ENCODE measurements around the gene NPY2R. TPM values are rescaled to one million over a fixed set of nuclear protein-coding genes. Genes with fewer than 3 reads are reported as not detected.

NPY2R gene
- total and polyA plus RNA-seq, 9 donors = 0.04 to 0.79 (median 0.12) TPM; not detected in 4

GRCh38 chr4:155173371-155173770, 35.1 kb upstream of the NPY2R start:
- H3K9me3 ChIP-seq = no peaks in the 10 kb centered on the region
- no peak overlapping the region for H3K27ac ChIP-seq
- H3K4me1 ChIP-seq (ENCODE audit: insufficient read depth) = no peaks in the 10 kb centered on the region
- H3K4me3 ChIP-seq = no peak overlapping the region
- intact Hi-C loops (cut with DNase I) = no loop called here
- H3K36me3 ChIP-seq = no peaks in the 10 kb centered on the region
- WGBS, 3 donors = 71 to 78% (median 71%) methylated on average over 4 of the region's 4 CpGs
- no peaks in the 10 kb centered on the region for H3K27me3 ChIP-seq
- TF ChIP-seq, protein P1, sequence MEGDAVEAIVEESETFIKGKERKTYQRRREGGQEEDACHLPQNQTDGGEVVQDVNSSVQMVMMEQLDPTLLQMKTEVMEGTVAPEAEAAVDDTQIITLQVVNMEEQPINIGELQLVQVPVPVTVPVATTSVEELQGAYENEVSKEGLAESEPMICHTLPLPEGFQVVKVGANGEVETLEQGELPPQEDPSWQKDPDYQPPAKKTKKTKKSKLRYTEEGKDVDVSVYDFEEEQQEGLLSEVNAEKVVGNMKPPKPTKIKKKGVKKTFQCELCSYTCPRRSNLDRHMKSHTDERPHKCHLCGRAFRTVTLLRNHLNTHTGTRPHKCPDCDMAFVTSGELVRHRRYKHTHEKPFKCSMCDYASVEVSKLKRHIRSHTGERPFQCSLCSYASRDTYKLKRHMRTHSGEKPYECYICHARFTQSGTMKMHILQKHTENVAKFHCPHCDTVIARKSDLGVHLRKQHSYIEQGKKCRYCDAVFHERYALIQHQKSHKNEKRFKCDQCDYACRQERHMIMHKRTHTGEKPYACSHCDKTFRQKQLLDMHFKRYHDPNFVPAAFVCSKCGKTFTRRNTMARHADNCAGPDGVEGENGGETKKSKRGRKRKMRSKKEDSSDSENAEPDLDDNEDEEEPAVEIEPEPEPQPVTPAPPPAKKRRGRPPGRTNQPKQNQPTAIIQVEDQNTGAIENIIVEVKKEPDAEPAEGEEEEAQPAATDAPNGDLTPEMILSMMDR (IDR thresholded peaks at IDR 0.05) = no peak
- TF ChIP-seq POLR2A (IDR thresholded peaks at IDR 0.05) (no peak), EP300 (IDR thresholded peaks at IDR 0.05) (no peak)
- no peak for DNase-seq

GRCh38 chr4:155174668-155175067, 33.8 kb upstream of the NPY2R start:
- no peaks in the 10 kb centered on the region for H3K4me1 ChIP-seq (ENCODE audit: insufficient read depth)
- no peaks in the 10 kb centered on the region for H3K27me3 ChIP-seq
- H3K36me3 ChIP-seq = no peaks in the 10 kb centered on the region
- TF ChIP-seq, protein P1 (IDR thresholded peaks at IDR 0.05) = no peak
- TF ChIP-seq EP300 (IDR thresholded peaks at IDR 0.05) (no peak), POLR2A (IDR thresholded peaks at IDR 0.05) (no peak)
- intact Hi-C loops (cut with DNase I) = no loop called here
- 91 to 96% (median 93%) methylated on average over 1 of the region's 1 CpG for WGBS, 3 donors
- no peak overlapping the region for H3K27ac ChIP-seq
- DNase-seq = no peak
- H3K4me3 ChIP-seq = no peak overlapping the region
- H3K9me3 ChIP-seq = no peaks in the 10 kb centered on the region

- no peak overlapping the region for H3K4me3 ChIP-seq
- no peaks in the 10 kb centered on the region for H3K36me3 ChIP-seq
- H3K9me3 ChIP-seq = no peaks in the 10 kb centered on the region
- no peak overlapping the region for H3K27ac ChIP-seq
- TF ChIP-seq POLR2A (IDR thresholded peaks at IDR 0.05) (no peak), EP300 (IDR thresholded peaks at IDR 0.05) (no peak)
- TF ChIP-seq, protein P1 (IDR thresholded peaks at IDR 0.05) = no peak
- intact Hi-C loops (cut with DNase I) = no loop called here
- WGBS, 3 donors = 20 to 39% (median 37%) methylated on average over 2 of the region's 2 CpGs
- no peak for DNase-seq
- no peaks in the 10 kb centered on the region for H3K27me3 ChIP-seq
- H3K4me1 ChIP-seq (ENCODE audit: insufficient read depth) = no peaks in the 10 kb centered on the region
Observed at GRCh38 chr4:155179216-155179615, 29.2 kb upstream of the NPY2R start.

- H3K4me3 ChIP-seq = no peak overlapping the region
- H3K36me3 ChIP-seq = no peaks in the 10 kb centered on the region
- 54 to 76% (median 74%) methylated on average over 2 of the region's 2 CpGs for WGBS, 3 donors
- no peak for DNase-seq
- no peak overlapping the region for H3K27ac ChIP-seq
- no peaks in the 10 kb centered on the region for H3K27me3 ChIP-seq
- intact Hi-C loops (cut with DNase I) = no loop called here
- H3K4me1 ChIP-seq (ENCODE audit: insufficient read depth) = no peaks in the 10 kb centered on the region
- H3K9me3 ChIP-seq = no peaks in the 10 kb centered on the region
- TF ChIP-seq, protein P1 (IDR thresholded peaks at IDR 0.05) = no peak
- TF ChIP-seq POLR2A (IDR thresholded peaks at IDR 0.05) (no peak), EP300 (IDR thresholded peaks at IDR 0.05) (no peak)
Observed at GRCh38 chr4:155186972-155187371, 21.5 kb upstream of the NPY2R start.
